WTC11 (cell line): Measurements from ENCODE around the gene TTC28. TPM values are rescaled to one million over a fixed set of nuclear protein-coding genes. Genes with fewer than 3 reads are reported as not detected.

Experiments used
- ATAC-seq: fragments of 200-7000 bp; cut with Tn5 transposase; 2 replicates; pipeline ENCODE4 v1.10.0; 2021; ENCODE audit warnings: mild to moderate bottlenecking, moderate library complexity
- CTCF ChIA-PET: fragments of 300-600 bp; sonication (Branson Sonifier 250); formaldehyde crosslinking; loops from one replicate; lab custom pipeline; 2021; ENCODE audit warnings: antibody characterized with exemption; lab: Charles Lee
- POLR2A ChIA-PET: fragments of 350-600 bp; sonication (Branson Sonifier 250); formaldehyde crosslinking; loops from one replicate; lab custom pipeline; 2021; ENCODE audit warnings: antibody characterized with exemption; lab: Charles Lee
- DNase-seq: peaks from one replicate; pipeline ENCODE4 v3.0.0; 2021; ENCODE audit warnings: low spot score
- H3K27ac Mint-ChIP-seq: 2 replicates; pipeline ENCODE4 v1.8.0; 2021; ENCODE audit warnings: mixed read lengths
- H3K27me3 Mint-ChIP-seq: 2 replicates; pipeline ENCODE4 v1.8.0; 2021; ENCODE audit warnings: low read depth, mild to moderate bottlenecking, moderate library complexity, mixed read lengths
- H3K36me3 Mint-ChIP-seq: 2 replicates; pipeline ENCODE4 v1.8.0; 2021; ENCODE audit warnings: mixed read lengths
- H3K4me1 Mint-ChIP-seq: 2 replicates; pipeline ENCODE4 v1.8.0; 2022; ENCODE audit warnings: mixed read lengths
- H3K4me3 Mint-ChIP-seq: 2 replicates; pipeline ENCODE4 v1.8.0; 2021; ENCODE audit warnings: mild to moderate bottlenecking, moderate library complexity, mixed read lengths
- H3K9me3 Mint-ChIP-seq: 2 replicates; pipeline ENCODE4 v1.8.0; 2021; ENCODE audit warnings: mixed read lengths
- CREM ChIP-seq: sonication (generic); formaldehyde crosslinking; IDR thresholded peaks from 2 replicates; pipeline ENCODE4 v1.8.1; 2022; ENCODE audit warnings: mild to moderate bottlenecking, missing genetic modification reagents, moderate library complexity
- EMX1 ChIP-seq: fragments of 250-450 bp; sonication (Bioruptor Pico); IDR thresholded peaks from 2 replicates; pipeline ENCODE4 v1.8.0; 2021; ENCODE audit warnings: mild to moderate bottlenecking
- ESRRA ChIP-seq: sonication (generic); formaldehyde crosslinking; IDR thresholded peaks from 2 replicates; pipeline ENCODE4 v1.8.1; 2022; ENCODE audit warnings: mild to moderate bottlenecking, missing genetic modification reagents, borderline replicate concordance
- FOXK1 ChIP-seq: sonication (generic); formaldehyde crosslinking; IDR thresholded peaks from 2 replicates; pipeline ENCODE4 v1.8.0; 2022; ENCODE audit warnings: mild to moderate bottlenecking, moderate library complexity, missing genetic modification reagents
- GABPB1 ChIP-seq: sonication (generic); formaldehyde crosslinking; IDR thresholded peaks from 2 replicates; pipeline ENCODE4 v1.8.1; 2023; ENCODE audit warnings: mild to moderate bottlenecking, missing genetic modification reagents
- JAZF1 ChIP-seq: fragments of 250-450 bp; sonication (Bioruptor Pico); IDR thresholded peaks from 2 replicates; pipeline ENCODE4 v1.9.0; 2021; ENCODE audit warnings: moderate library complexity, mild to moderate bottlenecking, inconsistent platforms
- MXD4 ChIP-seq: fragments of 250-450 bp; sonication (Bioruptor Pico); IDR thresholded peaks from 2 replicates; pipeline ENCODE4 v1.8.0; 2021; ENCODE audit warnings: mild to moderate bottlenecking, moderate library complexity, borderline replicate concordance
- NFE2L1 ChIP-seq: sonication (generic); formaldehyde crosslinking; IDR thresholded peaks from 2 replicates; pipeline ENCODE4 v1.8.1; 2023; ENCODE audit warnings: missing genetic modification reagents
- NFYB ChIP-seq: sonication (generic); formaldehyde crosslinking; conservative IDR thresholded peaks from 2 replicates; pipeline ENCODE4 v1.8.0; 2022; ENCODE audit warnings: low read depth, missing genetic modification reagents
- total RNA-seq: library from RNA; stranded (reverse); gene quantifications from 3 replicates; pipeline ENCODE4 v1.2.3, GENCODE V29; 2021
- TF ChIP-seq, protein P1 (sequence below): fragments of 200-600 bp; IDR thresholded peaks from 2 replicates; pipeline ENCODE4 v1.8.0; 2022; ENCODE audit warnings: antibody characterized with exemption
- TF ChIP-seq, protein P2 (sequence below): sonication (generic); formaldehyde crosslinking; IDR thresholded peaks from 2 replicates; pipeline ENCODE4 v1.8.1; 2023; ENCODE audit warnings: mild to moderate bottlenecking, missing genetic modification reagents, moderate library complexity
- TF ChIP-seq, protein P3 (sequence below): sonication (generic); formaldehyde crosslinking; IDR thresholded peaks from 2 replicates; pipeline ENCODE4 v1.8.0; 2023; ENCODE audit warnings: missing genetic modification reagents
- TF ChIP-seq, protein P4 (sequence below): sonication (generic); formaldehyde crosslinking; IDR thresholded peaks from 2 replicates; pipeline ENCODE4 v1.8.1; 2023; ENCODE audit warnings: mild to moderate bottlenecking, missing genetic modification reagents
- TF ChIP-seq, protein P5 (sequence below): fragments of 250-450 bp; sonication (Bioruptor Pico); IDR thresholded peaks from 2 replicates; pipeline ENCODE4 v1.9.0; 2021; ENCODE audit warnings: mild to moderate bottlenecking
- TF ChIP-seq, protein P6 (sequence below): fragments of 250-450 bp; sonication (Bioruptor Pico); conservative IDR thresholded peaks from 2 replicates; pipeline ENCODE4 v1.9.0; 2021; ENCODE audit warnings: mild to moderate bottlenecking
- TF ChIP-seq, protein P7 (sequence below): sonication (generic); formaldehyde crosslinking; IDR thresholded peaks from 2 replicates; pipeline ENCODE4 v1.8.0; 2022; ENCODE audit warnings: mild to moderate bottlenecking, missing genetic modification reagents
- TF ChIP-seq, protein P8 (sequence below): sonication (generic); formaldehyde crosslinking; IDR thresholded peaks from 2 replicates; pipeline ENCODE4 v1.8.1; 2023; ENCODE audit warnings: mild to moderate bottlenecking, missing genetic modification reagents

The TTC28 gene
- total RNA-seq, 1 experiment from 2014 or later: 13.0 TPM

DNA sequence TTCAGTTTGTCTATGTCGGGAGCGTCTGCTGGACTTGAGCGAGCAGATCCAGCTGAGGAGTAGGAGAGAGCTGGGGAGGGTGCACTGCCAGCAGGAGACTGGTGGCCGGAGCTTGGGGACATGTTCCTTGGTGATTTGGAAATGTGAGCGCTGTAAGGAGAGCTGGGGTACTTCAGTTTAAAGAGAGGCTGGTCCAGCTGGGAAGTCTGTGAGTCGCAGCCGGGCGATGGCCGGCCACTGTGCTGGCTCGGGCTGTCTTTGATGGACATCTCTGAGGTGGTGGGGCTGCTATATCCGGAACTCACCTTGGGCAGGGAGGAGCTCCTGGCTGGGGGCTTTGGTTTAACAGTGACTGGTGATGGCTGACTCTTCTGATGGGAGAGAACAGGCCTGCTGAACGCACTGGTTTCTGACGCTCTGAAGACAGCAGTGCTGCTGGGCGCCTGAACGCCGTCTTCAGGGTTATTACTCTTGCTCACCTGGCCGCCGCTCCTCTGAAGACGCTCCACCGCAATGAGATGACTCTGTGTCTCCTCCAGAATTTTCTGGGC lies 696.9 kb downstream of the TTC28 start:
- Mint-ChIP-seq H3K36me3 (peaks cover 12% of the 10 kb centered on the region; the same call in 1 of the 2 replicates), H3K4me1 (peaks cover 16% of the 10 kb centered on the region), H3K9me3 (no peaks in the 10 kb centered on the region), H3K27ac (peak overlapping the region; percentile 4; the same call in 1 of the 2 replicates), H3K4me3 (no peak overlapping the region), H3K27me3 (no peaks in the 10 kb centered on the region)
- ChIA-PET POLR2A (no interaction called here), CTCF (interaction anchor here (0.7 kb wide), 1 partner anchor 9 kb away, joined by 3 read pairs; no protein-coding TSS in a partner anchor)
- ATAC-seq: no peak
- no peak for TF ChIP-seq ESRRA (CRISPR knock-in tag)
- TF ChIP-seq, protein P1, sequence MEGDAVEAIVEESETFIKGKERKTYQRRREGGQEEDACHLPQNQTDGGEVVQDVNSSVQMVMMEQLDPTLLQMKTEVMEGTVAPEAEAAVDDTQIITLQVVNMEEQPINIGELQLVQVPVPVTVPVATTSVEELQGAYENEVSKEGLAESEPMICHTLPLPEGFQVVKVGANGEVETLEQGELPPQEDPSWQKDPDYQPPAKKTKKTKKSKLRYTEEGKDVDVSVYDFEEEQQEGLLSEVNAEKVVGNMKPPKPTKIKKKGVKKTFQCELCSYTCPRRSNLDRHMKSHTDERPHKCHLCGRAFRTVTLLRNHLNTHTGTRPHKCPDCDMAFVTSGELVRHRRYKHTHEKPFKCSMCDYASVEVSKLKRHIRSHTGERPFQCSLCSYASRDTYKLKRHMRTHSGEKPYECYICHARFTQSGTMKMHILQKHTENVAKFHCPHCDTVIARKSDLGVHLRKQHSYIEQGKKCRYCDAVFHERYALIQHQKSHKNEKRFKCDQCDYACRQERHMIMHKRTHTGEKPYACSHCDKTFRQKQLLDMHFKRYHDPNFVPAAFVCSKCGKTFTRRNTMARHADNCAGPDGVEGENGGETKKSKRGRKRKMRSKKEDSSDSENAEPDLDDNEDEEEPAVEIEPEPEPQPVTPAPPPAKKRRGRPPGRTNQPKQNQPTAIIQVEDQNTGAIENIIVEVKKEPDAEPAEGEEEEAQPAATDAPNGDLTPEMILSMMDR: no peak
- no peak for TF ChIP-seq GABPB1 (CRISPR knock-in tag)
- TF ChIP-seq JAZF1 (CRISPR knock-in tag): no peak
- TF ChIP-seq, protein P2, sequence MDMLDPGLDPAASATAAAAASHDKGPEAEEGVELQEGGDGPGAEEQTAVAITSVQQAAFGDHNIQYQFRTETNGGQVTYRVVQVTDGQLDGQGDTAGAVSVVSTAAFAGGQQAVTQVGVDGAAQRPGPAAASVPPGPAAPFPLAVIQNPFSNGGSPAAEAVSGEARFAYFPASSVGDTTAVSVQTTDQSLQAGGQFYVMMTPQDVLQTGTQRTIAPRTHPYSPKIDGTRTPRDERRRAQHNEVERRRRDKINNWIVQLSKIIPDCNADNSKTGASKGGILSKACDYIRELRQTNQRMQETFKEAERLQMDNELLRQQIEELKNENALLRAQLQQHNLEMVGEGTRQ (CRISPR knock-in tag): no peak
- TF ChIP-seq, protein P3, sequence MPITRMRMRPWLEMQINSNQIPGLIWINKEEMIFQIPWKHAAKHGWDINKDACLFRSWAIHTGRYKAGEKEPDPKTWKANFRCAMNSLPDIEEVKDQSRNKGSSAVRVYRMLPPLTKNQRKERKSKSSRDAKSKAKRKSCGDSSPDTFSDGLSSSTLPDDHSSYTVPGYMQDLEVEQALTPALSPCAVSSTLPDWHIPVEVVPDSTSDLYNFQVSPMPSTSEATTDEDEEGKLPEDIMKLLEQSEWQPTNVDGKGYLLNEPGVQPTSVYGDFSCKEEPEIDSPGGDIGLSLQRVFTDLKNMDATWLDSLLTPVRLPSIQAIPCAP (CRISPR knock-in tag): no peak
- TF ChIP-seq EMX1 (CRISPR knock-in tag): no peak
- no peak for TF ChIP-seq FOXK1 (CRISPR knock-in tag)
- TF ChIP-seq CREM (CRISPR knock-in tag): no peak
- TF ChIP-seq, protein P4, sequence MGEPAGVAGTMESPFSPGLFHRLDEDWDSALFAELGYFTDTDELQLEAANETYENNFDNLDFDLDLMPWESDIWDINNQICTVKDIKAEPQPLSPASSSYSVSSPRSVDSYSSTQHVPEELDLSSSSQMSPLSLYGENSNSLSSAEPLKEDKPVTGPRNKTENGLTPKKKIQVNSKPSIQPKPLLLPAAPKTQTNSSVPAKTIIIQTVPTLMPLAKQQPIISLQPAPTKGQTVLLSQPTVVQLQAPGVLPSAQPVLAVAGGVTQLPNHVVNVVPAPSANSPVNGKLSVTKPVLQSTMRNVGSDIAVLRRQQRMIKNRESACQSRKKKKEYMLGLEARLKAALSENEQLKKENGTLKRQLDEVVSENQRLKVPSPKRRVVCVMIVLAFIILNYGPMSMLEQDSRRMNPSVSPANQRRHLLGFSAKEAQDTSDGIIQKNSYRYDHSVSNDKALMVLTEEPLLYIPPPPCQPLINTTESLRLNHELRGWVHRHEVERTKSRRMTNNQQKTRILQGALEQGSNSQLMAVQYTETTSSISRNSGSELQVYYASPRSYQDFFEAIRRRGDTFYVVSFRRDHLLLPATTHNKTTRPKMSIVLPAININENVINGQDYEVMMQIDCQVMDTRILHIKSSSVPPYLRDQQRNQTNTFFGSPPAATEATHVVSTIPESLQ (CRISPR knock-in tag): no peak
- no peak for TF ChIP-seq NFE2L1 (CRISPR knock-in tag)
- DNase-seq: no peak

DNA sequence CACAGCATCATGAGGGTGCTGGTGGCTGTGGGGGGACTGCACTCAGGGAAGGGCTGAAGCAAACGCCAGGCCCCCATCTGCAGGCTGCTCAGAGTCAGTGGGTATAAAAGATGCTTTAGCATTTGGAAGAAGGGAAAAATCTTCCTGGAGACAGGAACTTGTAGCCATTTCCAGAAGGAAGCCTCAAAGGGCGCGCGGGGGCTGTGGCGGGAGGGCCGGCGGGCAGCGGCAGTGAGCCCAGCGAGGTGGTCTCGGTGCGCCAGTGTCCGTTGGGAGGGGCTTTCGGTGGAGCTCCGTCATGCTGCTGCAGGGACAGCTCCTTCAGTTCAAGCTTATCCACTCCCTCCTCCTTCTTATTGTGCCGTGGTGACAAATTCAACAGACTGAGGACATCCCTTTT lies 697.5 kb downstream of the TTC28 start:
- H3K9me3 Mint-ChIP-seq: no peaks in the 10 kb centered on the region
- ChIA-PET CTCF (interaction anchor here (0.7 kb wide), 1 partner anchor 9 kb away, joined by 3 read pairs; no protein-coding TSS in a partner anchor), POLR2A (no interaction called here)
- DNase-seq (no peak), ATAC-seq (no peak)
- peaks cover 12% of the 10 kb centered on the region; the same call in 1 of the 2 replicates for H3K36me3 Mint-ChIP-seq
- no peaks in the 10 kb centered on the region for H3K27me3 Mint-ChIP-seq
- peaks cover 16% of the 10 kb centered on the region for H3K4me1 Mint-ChIP-seq
- H3K27ac Mint-ChIP-seq: peak overlapping the region; percentile 4; the same call in 1 of the 2 replicates
- H3K4me3 Mint-ChIP-seq: no peak overlapping the region
- no peak for TF ChIP-seq NFYB (CRISPR knock-in tag)
- TF ChIP-seq JAZF1 (CRISPR knock-in tag): no peak
- TF ChIP-seq, protein P5, sequence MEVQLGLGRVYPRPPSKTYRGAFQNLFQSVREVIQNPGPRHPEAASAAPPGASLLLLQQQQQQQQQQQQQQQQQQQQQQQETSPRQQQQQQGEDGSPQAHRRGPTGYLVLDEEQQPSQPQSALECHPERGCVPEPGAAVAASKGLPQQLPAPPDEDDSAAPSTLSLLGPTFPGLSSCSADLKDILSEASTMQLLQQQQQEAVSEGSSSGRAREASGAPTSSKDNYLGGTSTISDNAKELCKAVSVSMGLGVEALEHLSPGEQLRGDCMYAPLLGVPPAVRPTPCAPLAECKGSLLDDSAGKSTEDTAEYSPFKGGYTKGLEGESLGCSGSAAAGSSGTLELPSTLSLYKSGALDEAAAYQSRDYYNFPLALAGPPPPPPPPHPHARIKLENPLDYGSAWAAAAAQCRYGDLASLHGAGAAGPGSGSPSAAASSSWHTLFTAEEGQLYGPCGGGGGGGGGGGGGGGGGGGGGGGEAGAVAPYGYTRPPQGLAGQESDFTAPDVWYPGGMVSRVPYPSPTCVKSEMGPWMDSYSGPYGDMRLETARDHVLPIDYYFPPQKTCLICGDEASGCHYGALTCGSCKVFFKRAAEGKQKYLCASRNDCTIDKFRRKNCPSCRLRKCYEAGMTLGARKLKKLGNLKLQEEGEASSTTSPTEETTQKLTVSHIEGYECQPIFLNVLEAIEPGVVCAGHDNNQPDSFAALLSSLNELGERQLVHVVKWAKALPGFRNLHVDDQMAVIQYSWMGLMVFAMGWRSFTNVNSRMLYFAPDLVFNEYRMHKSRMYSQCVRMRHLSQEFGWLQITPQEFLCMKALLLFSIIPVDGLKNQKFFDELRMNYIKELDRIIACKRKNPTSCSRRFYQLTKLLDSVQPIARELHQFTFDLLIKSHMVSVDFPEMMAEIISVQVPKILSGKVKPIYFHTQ: no peak
- TF ChIP-seq, protein P6, sequence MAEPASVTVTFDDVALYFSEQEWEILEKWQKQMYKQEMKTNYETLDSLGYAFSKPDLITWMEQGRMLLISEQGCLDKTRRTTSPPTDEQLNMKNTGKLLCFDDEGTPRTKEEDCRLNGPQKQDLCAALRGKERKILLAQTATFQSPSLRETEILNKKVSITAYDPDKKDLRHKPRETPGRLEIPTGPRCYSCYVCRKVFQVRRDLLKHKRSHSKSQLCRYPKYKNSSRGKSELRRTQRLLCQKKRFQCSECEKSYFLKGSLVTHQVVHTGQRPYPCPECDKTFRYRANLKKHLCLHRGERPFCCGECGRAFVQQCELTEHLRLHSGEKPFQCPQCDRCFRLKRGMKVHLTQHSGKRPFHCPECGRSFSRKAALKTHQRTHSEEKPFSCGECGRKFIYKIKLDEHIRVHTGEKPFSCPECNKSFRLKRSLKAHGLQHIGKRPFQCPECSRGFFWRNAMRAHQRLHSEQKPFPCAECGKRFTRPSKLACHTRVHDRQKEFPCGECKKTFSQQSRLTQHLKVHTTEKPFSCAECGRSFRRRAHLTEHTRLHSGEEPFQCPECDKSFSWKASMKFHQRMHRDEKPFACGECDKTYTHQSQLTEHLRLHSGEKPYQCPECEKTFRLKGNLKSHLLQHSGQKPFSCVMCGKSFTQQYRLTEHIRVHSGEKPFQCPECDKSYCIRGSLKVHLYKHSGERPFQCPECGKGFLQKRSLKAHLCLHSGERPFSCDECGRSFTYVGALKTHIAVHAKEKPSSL (CRISPR knock-in tag): no peak
- TF ChIP-seq MXD4 (CRISPR knock-in tag): no peak
- TF ChIP-seq, protein P2 (CRISPR knock-in tag): no peak
- TF ChIP-seq, protein P7, sequence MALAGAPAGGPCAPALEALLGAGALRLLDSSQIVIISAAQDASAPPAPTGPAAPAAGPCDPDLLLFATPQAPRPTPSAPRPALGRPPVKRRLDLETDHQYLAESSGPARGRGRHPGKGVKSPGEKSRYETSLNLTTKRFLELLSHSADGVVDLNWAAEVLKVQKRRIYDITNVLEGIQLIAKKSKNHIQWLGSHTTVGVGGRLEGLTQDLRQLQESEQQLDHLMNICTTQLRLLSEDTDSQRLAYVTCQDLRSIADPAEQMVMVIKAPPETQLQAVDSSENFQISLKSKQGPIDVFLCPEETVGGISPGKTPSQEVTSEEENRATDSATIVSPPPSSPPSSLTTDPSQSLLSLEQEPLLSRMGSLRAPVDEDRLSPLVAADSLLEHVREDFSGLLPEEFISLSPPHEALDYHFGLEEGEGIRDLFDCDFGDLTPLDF (CRISPR knock-in tag): no peak
- TF ChIP-seq, protein P1: no peak
- TF ChIP-seq, protein P8, sequence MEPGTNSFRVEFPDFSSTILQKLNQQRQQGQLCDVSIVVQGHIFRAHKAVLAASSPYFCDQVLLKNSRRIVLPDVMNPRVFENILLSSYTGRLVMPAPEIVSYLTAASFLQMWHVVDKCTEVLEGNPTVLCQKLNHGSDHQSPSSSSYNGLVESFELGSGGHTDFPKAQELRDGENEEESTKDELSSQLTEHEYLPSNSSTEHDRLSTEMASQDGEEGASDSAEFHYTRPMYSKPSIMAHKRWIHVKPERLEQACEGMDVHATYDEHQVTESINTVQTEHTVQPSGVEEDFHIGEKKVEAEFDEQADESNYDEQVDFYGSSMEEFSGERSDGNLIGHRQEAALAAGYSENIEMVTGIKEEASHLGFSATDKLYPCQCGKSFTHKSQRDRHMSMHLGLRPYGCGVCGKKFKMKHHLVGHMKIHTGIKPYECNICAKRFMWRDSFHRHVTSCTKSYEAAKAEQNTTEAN (CRISPR knock-in tag): no peak
